GM12891 (cell line): ENCODE data around the gene PHAF1.

Experiments
- POLR2A ChIP-seq: IDR thresholded peaks from 2 replicates; pipeline ENCODE4 v1.6.1; 2011; ENCODE audit warnings: low read depth, low read length, control low read depth
- TAF1 ChIP-seq: IDR thresholded peaks from 2 replicates; pipeline ENCODE4 v1.6.1; 2011; ENCODE audit warnings: low read depth, low read length, control low read depth

- TF ChIP-seq POLR2A (no peak), TAF1 (no peak)
These were observed 80.3 kb downstream of the PHAF1 start, which contains the start of gene EXOC3L1 for GRCh38 chr16:67190041-67190440.
